HK-2 (cell line): ENCODE data around the gene LILRB3.
A peak's percentile ranks its signal among the peaks of the same experiment; 100 is the strongest.
"Not testable (repeated sequence)": the region's sequence is repeated elsewhere in the genome, so short reads cannot be mapped to it uniquely, and the experiment has no call there.

Experiments
- DNase-seq: peaks from one replicate; pipeline ENCODE4 v3.0.0-alpha.2; 2018; ENCODE audit not compliant: unreplicated experiment

The LILRB3 gene

GRCh38 chr19:54211235-54211634, 11.6 kb downstream of the LILRB3 start:
- DNase-seq: no peak

GRCh38 chr19:54209811-54210494, 12.9 kb downstream of the LILRB3 start:
- DNase-seq: peak; percentile 92

- DNase-seq: no peak
These were observed 13.6 kb downstream of the LILRB3 start for GRCh38 chr19:54209058-54209810.

- no peak for DNase-seq
These were observed 14.1 kb downstream of the LILRB3 start for GRCh38 chr19:54208784-54209057.

- DNase-seq: no peak
These were observed 14.6 kb downstream of the LILRB3 start for GRCh38 chr19:54207983-54208783.

GRCh38 chr19:54207676-54207982, 15.2 kb downstream of the LILRB3 start:
- DNase-seq: no peak

- not testable (repeated sequence) for DNase-seq
These were observed 15.6 kb downstream of the LILRB3 start for GRCh38 chr19:54207193-54207592.

GRCh38 chr19:54206831-54207177, 16.0 kb downstream of the LILRB3 start:
- DNase-seq: no peak

- DNase-seq: no peak
These were observed 16.6 kb downstream of the LILRB3 start for GRCh38 chr19:54206030-54206830.

- DNase-seq: no peak
These were observed 17.9 kb downstream of the LILRB3 start for GRCh38 chr19:54204767-54205468.

- DNase-seq: peak; percentile 73
These were observed 19.6 kb downstream of the LILRB3 start for GRCh38 chr19:54203151-54203611.

GRCh38 chr19:54201980-54202379, 20.8 kb downstream of the LILRB3 start:
- DNase-seq: no peak

- no peak for DNase-seq
These were observed 21.6 kb downstream of the LILRB3 start for GRCh38 chr19:54201172-54201701.

- DNase-seq: no peak
These were observed 23.4 kb downstream of the LILRB3 start for GRCh38 chr19:54199401-54199800.

- no peak for DNase-seq
These were observed 25.7 kb downstream of the LILRB3 start for GRCh38 chr19:54197121-54197520.

GRCh38 chr19:54196536-54196935, 26.3 kb downstream of the LILRB3 start:
- no peak for DNase-seq

- DNase-seq: not testable (repeated sequence)
These were observed 28.3 kb downstream of the LILRB3 start for GRCh38 chr19:54194463-54194862.

- DNase-seq: no peak
These were observed 29.8 kb downstream of the LILRB3 start for GRCh38 chr19:54193011-54193410.

GRCh38 chr19:54191811-54192453, 30.9 kb downstream of the LILRB3 start:
- no peak for DNase-seq

- DNase-seq: peak; percentile 85
These were observed 31.6 kb downstream of the LILRB3 start, which contains the start of gene TSEN34 for GRCh38 chr19:54191011-54191810. TSS of gene TSEN34 (plus strand) at chr19:54191308. CDS start at chr19:54191365, 57 bp downstream.
